SK-N-SH (cell line): ENCODE results near the gene MIEN1. TPM values are rescaled to one million over a fixed set of nuclear protein-coding genes. Genes with fewer than 3 reads are reported as not detected.

ENCODE experiments used
- CTCF ChIA-PET: fragments of 300-600, 350-600 bp; formaldehyde crosslinking; extraction: SDS; loops from one replicate; lab custom pipeline; 2021; lab: Yijun Ruan, JAX
- POLR2A ChIA-PET: fragments of 350-600 bp; sonication (Branson Sonifier 250); formaldehyde crosslinking; extraction: SDS; loops from one replicate; lab custom pipeline; 2020; ENCODE audit warnings: antibody characterized with exemption, inconsistent platforms; lab: Yijun Ruan, JAX
- DNase-seq: peaks from one replicate; pipeline ENCODE4 v3.0.0; 2012
- H2AFZ ChIP-seq: fragments of 200-600 bp; sonication (generic); 2 replicates; pipeline ENCODE4 v1.8.1; 2016; ENCODE audit warnings: antibody characterized with exemption, mild to moderate bottlenecking, low read depth
- H3F3A ChIP-seq: fragments of 200-600 bp; sonication (generic); replicated peaks from 2 replicates; pipeline ENCODE3; 2016; ENCODE audit warnings: antibody characterized with exemption, mild to moderate bottlenecking; ENCODE audit not compliant: insufficient read depth
- H3K27ac ChIP-seq, 2 experiments: fragments of 200-500 bp in 1 of 2; fragments of 200-600 bp in 1 of 2; sonication (Bioruptor generic) in 1 of 2; sonication (generic), shearing (Covaris generic) in 1 of 2; 2 replicates each; pipeline versions ENCODE4 v1.5.1 to v1.6.1; 2014 to 2016; ENCODE audit warnings: low read depth in 2 of 2, inconsistent platforms in 1 of 2, low read length in 1 of 2, mild to moderate bottlenecking in 1 of 2, mixed read lengths in 1 of 2
- H3K27me3 ChIP-seq: fragments of 200-600 bp; sonication (generic), shearing (Covaris generic); 2 replicates; pipeline ENCODE4 v1.6.1; 2016; ENCODE audit warnings: mixed run types; ENCODE audit not compliant: insufficient read depth
- H3K36me3 ChIP-seq, 2 experiments: fragments of 200-500 bp in 1 of 2; fragments of 200-600 bp in 1 of 2; sonication (Bioruptor generic) in 1 of 2; sonication (generic) in 1 of 2; replicated peaks in 1 of 2; 2 replicates each; pipeline versions ENCODE3 to v1.5.1; 2014 to 2016; ENCODE audit warnings: low read length in 1 of 2, mild to moderate bottlenecking in 1 of 2; ENCODE audit not compliant: insufficient read depth in 2 of 2, control insufficient read depth in 1 of 2
- H3K4me1 ChIP-seq, 2 experiments: fragments of 200-500 bp in 1 of 2; fragments of 200-600 bp in 1 of 2; sonication (Bioruptor generic) in 1 of 2; sonication (generic), shearing (Covaris generic) in 1 of 2; 2 replicates each; pipeline versions ENCODE4 v1.5.1 to v1.6.1; 2014 to 2016; ENCODE audit warnings: low read depth in 1 of 2, low read length in 1 of 2, mixed run types in 1 of 2; ENCODE audit not compliant: insufficient read depth in 2 of 2, control insufficient read depth in 1 of 2
- H3K4me2 ChIP-seq: fragments of 200-600 bp; sonication (generic), shearing (Covaris generic); 2 replicates; pipeline ENCODE4 v1.6.1; 2017; ENCODE audit warnings: mixed run types
- H3K4me3 ChIP-seq, 2 experiments: fragments of 200-500 bp in 1 of 2; fragments of 200-600 bp in 1 of 2; sonication (Bioruptor generic) in 1 of 2; sonication (generic), shearing (Covaris generic) in 1 of 2; 2 replicates each; pipeline versions ENCODE4 v1.5.1 to v1.8.1; 2014 to 2016; ENCODE audit warnings: low read depth in 2 of 2, inconsistent platforms in 1 of 2, low read length in 1 of 2, mild to moderate bottlenecking in 1 of 2, mixed read lengths in 1 of 2, moderate library complexity in 1 of 2
- H3K79me2 ChIP-seq: fragments of 200-600 bp; sonication (generic); 2 replicates; pipeline ENCODE4 v1.8.1; 2017; ENCODE audit warnings: mild to moderate bottlenecking; ENCODE audit not compliant: insufficient read depth
- H3K9ac ChIP-seq: fragments of 200-600 bp; sonication (generic); 2 replicates; pipeline ENCODE4 v1.6.1; 2017; ENCODE audit warnings: mixed run types
- H3K9me2 ChIP-seq: fragments of 200-600 bp; sonication (generic); 2 replicates; pipeline ENCODE4 v1.6.1; 2017; ENCODE audit warnings: mixed run types
- H3K9me3 ChIP-seq: fragments of 200-600 bp; sonication (generic); 2 replicates; pipeline ENCODE4 v1.6.1; 2017; ENCODE audit warnings: mixed run types, mild to moderate bottlenecking, moderate library complexity
- H4K20me1 ChIP-seq: fragments of 200-600 bp; sonication (generic); 2 replicates; pipeline ENCODE4 v1.6.1; 2017; ENCODE audit warnings: mild to moderate bottlenecking, mixed run types; ENCODE audit not compliant: insufficient read depth
- CHD2 ChIP-seq: fragments of 150-350 bp; IDR thresholded peaks from 2 replicates; pipeline ENCODE4 v1.6.1; 2018; ENCODE audit warnings: low read length; ENCODE audit not compliant: partially characterized antibody
- ELF1 ChIP-seq: IDR thresholded peaks from 2 replicates; pipeline ENCODE4 v1.4.0; 2012
- FOSL2 ChIP-seq: IDR thresholded peaks from 2 replicates; pipeline ENCODE4 v1.4.0; 2012; ENCODE audit warnings: low read depth, mild to moderate bottlenecking, moderate library complexity, borderline replicate concordance
- FOXM1 ChIP-seq: IDR thresholded peaks from 2 replicates; pipeline ENCODE4 v1.4.0; 2012; ENCODE audit warnings: low read depth, mild to moderate bottlenecking
- GABPA ChIP-seq: IDR thresholded peaks from 2 replicates; pipeline ENCODE4 v1.4.0; 2012; ENCODE audit warnings: low read depth, mild to moderate bottlenecking
- MAX ChIP-seq: IDR thresholded peaks from 2 replicates; pipeline ENCODE4 v1.4.0; 2012; ENCODE audit warnings: low read depth
- MEF2A ChIP-seq: IDR thresholded peaks from 2 replicates; pipeline ENCODE4 v1.4.0; 2012; ENCODE audit warnings: low read depth, borderline replicate concordance
- NRF1 ChIP-seq: IDR thresholded peaks from 2 replicates; pipeline ENCODE4 v1.6.1; 2012; ENCODE audit warnings: low read depth, mild to moderate bottlenecking, low read length
- POLR2AphosphoS5 ChIP-seq: IDR thresholded peaks from 2 replicates; pipeline ENCODE4 v1.6.1; 2012; ENCODE audit warnings: low read depth, low read length
- SIN3A ChIP-seq: IDR thresholded peaks from 2 replicates; pipeline ENCODE4 v1.6.1; 2012; ENCODE audit warnings: low read depth, mild to moderate bottlenecking, low read length, moderate library complexity, borderline replicate concordance
- SMC3 ChIP-seq: IDR thresholded peaks from 2 replicates; pipeline ENCODE4 v1.6.1; 2012; ENCODE audit warnings: low read depth, low read length, improper control_type of control experiment
- WGBS: methylation state at CpG from one replicate; pipeline ENCODE4 v1.1.6; 2017; ENCODE audit warnings: low lambda C conversion rate; 5-methylcytosine and 5-hydroxymethylcytosine counted together
- polyA plus RNA-seq, 3 experiments: library from polyadenylated mRNA; depleted of rRNA; stranded (reverse); fragments of >200 nt; gene quantifications; 2 replicates each; pipeline ENCODE4 v1.2.3, GENCODE V29; 2012
- TF ChIP-seq, protein P1 (sequence below): IDR thresholded peaks from 2 replicates; pipeline ENCODE4 v1.6.1; 2012; ENCODE audit warnings: mild to moderate bottlenecking, low read depth, low read length, moderate library complexity
- TF ChIP-seq, protein P2 (sequence below): IDR thresholded peaks from 2 replicates; pipeline ENCODE4 v1.4.0; 2012; ENCODE audit warnings: low read depth, borderline replicate concordance

MIEN1 gene
- polyA plus RNA-seq, 1 of the 3 experiments (the other 2 are of a cell fraction): 100 TPM

DNA sequence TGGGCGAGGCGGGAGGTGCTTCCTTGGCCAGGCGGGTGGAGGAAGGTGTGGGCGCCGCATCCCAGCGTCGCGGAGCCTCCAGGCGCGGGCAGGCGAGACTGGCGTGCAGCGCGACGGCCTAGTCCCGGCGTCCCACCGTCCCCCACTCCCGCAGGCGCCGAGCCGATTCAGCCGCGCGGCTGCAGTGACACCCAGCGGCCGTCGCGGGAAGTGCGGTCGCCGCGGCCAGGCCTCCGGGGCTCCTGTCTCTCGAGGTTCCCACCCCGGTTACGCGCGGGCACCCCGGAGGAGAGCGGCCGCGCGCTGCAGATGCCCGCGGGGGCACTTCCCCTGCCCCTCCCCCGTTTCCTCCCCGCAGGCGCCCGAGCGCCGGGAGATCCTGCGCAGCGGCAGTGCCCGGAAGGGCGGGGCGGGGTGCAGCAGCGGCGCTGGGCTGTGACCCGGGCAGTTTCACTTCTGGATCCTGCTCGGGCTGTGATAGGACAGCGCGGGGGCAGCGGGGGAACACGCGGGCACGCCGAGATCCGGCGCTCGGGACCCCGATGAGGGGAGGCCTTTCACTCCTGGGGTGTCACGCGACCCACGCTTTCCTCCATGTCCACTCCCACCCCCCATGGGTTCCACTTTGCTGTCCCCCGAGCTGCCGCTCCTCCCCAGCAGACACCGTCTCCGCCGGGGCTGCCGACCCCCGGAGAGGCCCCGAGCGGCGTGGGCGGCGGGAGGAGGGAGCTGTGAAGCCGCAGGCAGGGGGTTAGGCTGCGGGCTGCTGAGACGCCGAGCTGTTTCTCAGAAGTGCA, 24.0 kb upstream of the MIEN1 start (continued):
- TF ChIP-seq CHD2 (peak; percentile 67), POLR2AphosphoS5 (peak; percentile 75), ELF1 (peak; percentile 33; the same call in 1 of the 2 replicates), GABPA (peak; percentile 50), MAX (peak; percentile 71), SMC3 (peak; percentile 61), NRF1 (peak; percentile 59; the same call in 1 of the 2 replicates)
- TF ChIP-seq, protein P1, sequence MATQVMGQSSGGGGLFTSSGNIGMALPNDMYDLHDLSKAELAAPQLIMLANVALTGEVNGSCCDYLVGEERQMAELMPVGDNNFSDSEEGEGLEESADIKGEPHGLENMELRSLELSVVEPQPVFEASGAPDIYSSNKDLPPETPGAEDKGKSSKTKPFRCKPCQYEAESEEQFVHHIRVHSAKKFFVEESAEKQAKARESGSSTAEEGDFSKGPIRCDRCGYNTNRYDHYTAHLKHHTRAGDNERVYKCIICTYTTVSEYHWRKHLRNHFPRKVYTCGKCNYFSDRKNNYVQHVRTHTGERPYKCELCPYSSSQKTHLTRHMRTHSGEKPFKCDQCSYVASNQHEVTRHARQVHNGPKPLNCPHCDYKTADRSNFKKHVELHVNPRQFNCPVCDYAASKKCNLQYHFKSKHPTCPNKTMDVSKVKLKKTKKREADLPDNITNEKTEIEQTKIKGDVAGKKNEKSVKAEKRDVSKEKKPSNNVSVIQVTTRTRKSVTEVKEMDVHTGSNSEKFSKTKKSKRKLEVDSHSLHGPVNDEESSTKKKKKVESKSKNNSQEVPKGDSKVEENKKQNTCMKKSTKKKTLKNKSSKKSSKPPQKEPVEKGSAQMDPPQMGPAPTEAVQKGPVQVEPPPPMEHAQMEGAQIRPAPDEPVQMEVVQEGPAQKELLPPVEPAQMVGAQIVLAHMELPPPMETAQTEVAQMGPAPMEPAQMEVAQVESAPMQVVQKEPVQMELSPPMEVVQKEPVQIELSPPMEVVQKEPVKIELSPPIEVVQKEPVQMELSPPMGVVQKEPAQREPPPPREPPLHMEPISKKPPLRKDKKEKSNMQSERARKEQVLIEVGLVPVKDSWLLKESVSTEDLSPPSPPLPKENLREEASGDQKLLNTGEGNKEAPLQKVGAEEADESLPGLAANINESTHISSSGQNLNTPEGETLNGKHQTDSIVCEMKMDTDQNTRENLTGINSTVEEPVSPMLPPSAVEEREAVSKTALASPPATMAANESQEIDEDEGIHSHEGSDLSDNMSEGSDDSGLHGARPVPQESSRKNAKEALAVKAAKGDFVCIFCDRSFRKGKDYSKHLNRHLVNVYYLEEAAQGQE: no peak; the same call in 1 of the 2 replicates
- TF ChIP-seq, protein P2, sequence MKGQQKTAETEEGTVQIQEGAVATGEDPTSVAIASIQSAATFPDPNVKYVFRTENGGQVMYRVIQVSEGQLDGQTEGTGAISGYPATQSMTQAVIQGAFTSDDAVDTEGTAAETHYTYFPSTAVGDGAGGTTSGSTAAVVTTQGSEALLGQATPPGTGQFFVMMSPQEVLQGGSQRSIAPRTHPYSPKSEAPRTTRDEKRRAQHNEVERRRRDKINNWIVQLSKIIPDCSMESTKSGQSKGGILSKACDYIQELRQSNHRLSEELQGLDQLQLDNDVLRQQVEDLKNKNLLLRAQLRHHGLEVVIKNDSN: 0 out of 2 replicates have a peak, but pooled peaks have one; percentile 19

DNA sequence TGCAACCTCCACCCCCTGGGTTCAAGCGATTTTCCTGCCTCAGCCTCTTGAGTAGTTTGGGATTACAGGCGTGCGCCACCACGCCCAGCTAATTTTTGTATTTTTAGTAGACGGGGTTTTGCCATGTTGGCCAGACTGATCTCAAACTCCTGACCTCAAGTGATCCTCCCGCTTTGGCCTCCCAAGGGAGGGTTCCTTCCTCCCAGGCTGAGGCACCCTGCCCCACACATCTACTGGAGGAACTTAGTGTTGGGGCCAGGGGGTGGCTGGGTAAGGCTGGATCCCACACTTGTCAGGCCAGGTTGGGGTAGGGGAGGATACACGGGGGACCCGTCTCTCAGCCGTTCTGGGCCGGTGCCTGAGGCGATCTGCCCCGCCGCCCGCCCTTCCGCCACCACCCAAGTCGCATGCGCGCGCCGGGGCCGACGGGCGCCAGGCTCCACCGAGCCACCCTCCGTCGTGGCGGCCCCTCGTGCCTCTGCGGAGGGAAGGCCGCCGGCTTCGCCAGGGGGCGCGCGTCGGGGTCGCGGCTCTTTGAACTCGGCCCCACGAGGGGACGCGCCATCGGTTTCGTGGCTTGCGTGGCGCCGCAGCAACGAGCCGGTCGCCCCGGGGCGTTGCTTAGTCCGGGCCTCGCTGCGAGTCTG, 23.3 kb upstream of the MIEN1 start:
- peak overlapping the region; percentile 70; the same call in 1 of the 2 replicates for H3K9ac ChIP-seq
- DNase-seq: peak; percentile 88
- H4K20me1 ChIP-seq: no peaks in the 10 kb centered on the region
- peak overlapping the region; percentile 60 to 62 for H3K4me3 ChIP-seq
- H3K9me3 ChIP-seq: no peaks in the 10 kb centered on the region
- H3K4me1 ChIP-seq: peaks cover 0 to 12% of the 10 kb centered on the region in 2 experiments; a peak in 1 of 4 replicates
- H3K4me2 ChIP-seq: peak overlapping the region; percentile 96
- TF ChIP-seq NRF1 (peak; percentile 41; the same call in 1 of the 2 replicates), MEF2A (no peak), FOXM1 (no peak), FOSL2 (no peak), SIN3A (no peak), MAX (no peak), POLR2AphosphoS5 (no peak)
- peaks cover 5% of the 10 kb centered on the region for H3F3A ChIP-seq
- peak overlapping the region; percentile 88; the same call in 1 of the 2 replicates for H2AFZ ChIP-seq
- no peaks in the 10 kb centered on the region for H3K79me2 ChIP-seq
- ChIA-PET POLR2A (no interaction called here), CTCF (interaction anchor here (0.7 to 3.1 kb wide), 9 partner anchors 11 to 177 kb away, joined by 3 to 21 read pairs (median 4); partner anchors contain the start of genes MIEN1 and PGAP3)
- H3K27me3 ChIP-seq: peaks cover 15% of the 10 kb centered on the region; the same call in 1 of the 2 replicates
- H3K36me3 ChIP-seq: no peaks in the 10 kb centered on the region
- H3K27ac ChIP-seq: peak overlapping the region in 1 of 2 experiments; percentile 72; a peak in 2 of 4 replicates
- H3K9me2 ChIP-seq: no peaks in the 10 kb centered on the region
- 32% methylated on average over 23 of the region's 55 CpGs for WGBS
